Measurements from ENCODE around the gene SETDB2. TPM values are rescaled to one million over a fixed set of nuclear protein-coding genes. Genes with fewer than 3 reads are reported as not detected.

Gene SETDB2
- total RNA-seq, 1 experiment from 2014 or later: 5.2 TPM

- H3K9me3 ChIP-seq (ENCODE audit: control insufficient read depth in 1 of 2, insufficient read depth in 1 of 2, low read depth in 1 of 2, low read length in 2 of 2): no peaks in the 10 kb centered on the region
- H3K4me2 ChIP-seq (ENCODE audit: low read length): no peak overlapping the region
- no peaks in the 10 kb centered on the region for H3K27me3 ChIP-seq (ENCODE audit: insufficient read depth, low read length)
- ChIA-PET RAD21 (ENCODE audit: low non-redundant PET in 1 of 2, low total read pairs in 2 of 2, uncharacterized antibody in 2 of 2, unreplicated experiment in 2 of 2) (interaction anchor here in 1 of 2 experiments (0.6 kb wide), 1 partner anchor 505 kb away, joined by 6 read pairs; no protein-coding TSS in a partner anchor), CTCF (no interaction called here), POLR2A (no interaction called here)
- H3K9me2 ChIP-seq (ENCODE audit: insufficient read depth): no peaks in the 10 kb centered on the region
- no peak overlapping the region for H3K9ac ChIP-seq (ENCODE audit: low read length)
- no TSS peak for BruUV-seq (replicated peaks)
- H3K36me3 ChIP-seq (ENCODE audit: control insufficient read depth in 1 of 2, insufficient read depth in 2 of 2, low read length in 2 of 2): no peaks in the 10 kb centered on the region
- peaks cover 11 to 18% of the 10 kb centered on the region in 2 experiments for H3K4me1 ChIP-seq (ENCODE audit: control insufficient read depth in 1 of 2, insufficient read depth in 2 of 2, low read length in 2 of 2)
- no peak for ATAC-seq
- no peak overlapping the region for H3K27ac ChIP-seq (ENCODE audit: low read depth, low read length)
- no peak overlapping the region for H2AFZ ChIP-seq (ENCODE audit: low read depth, low read length, poor library complexity, severe bottlenecking)
- intact Hi-C loops (cut with micrococcal nuclease): loop anchor here (10.0 kb wide), 1 partner anchor 163 kb away; no protein-coding TSS in a partner anchor
- TF ChIP-seq, protein P1, sequence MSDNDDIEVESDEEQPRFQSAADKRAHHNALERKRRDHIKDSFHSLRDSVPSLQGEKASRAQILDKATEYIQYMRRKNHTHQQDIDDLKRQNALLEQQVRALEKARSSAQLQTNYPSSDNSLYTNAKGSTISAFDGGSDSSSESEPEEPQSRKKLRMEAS (IDR thresholded peaks at IDR 0.05): no peak
- TF ChIP-seq ATF3 (IDR thresholded peaks at IDR 0.05): no peak
- no peak for TF ChIP-seq POLR2A (IDR thresholded peaks at IDR 0.05; ENCODE audit: borderline replicate concordance, extremely low read depth, insufficient read depth, insufficient read length)
- TF ChIP-seq TCF7L2 (IDR thresholded peaks at IDR 0.05; ENCODE audit: borderline replicate concordance, extremely low read depth, insufficient read depth, insufficient read length): no peak
- TF ChIP-seq EGR1 (IDR thresholded peaks at IDR 0.05; ENCODE audit: low read depth): no peak
- TF ChIP-seq, protein P2, sequence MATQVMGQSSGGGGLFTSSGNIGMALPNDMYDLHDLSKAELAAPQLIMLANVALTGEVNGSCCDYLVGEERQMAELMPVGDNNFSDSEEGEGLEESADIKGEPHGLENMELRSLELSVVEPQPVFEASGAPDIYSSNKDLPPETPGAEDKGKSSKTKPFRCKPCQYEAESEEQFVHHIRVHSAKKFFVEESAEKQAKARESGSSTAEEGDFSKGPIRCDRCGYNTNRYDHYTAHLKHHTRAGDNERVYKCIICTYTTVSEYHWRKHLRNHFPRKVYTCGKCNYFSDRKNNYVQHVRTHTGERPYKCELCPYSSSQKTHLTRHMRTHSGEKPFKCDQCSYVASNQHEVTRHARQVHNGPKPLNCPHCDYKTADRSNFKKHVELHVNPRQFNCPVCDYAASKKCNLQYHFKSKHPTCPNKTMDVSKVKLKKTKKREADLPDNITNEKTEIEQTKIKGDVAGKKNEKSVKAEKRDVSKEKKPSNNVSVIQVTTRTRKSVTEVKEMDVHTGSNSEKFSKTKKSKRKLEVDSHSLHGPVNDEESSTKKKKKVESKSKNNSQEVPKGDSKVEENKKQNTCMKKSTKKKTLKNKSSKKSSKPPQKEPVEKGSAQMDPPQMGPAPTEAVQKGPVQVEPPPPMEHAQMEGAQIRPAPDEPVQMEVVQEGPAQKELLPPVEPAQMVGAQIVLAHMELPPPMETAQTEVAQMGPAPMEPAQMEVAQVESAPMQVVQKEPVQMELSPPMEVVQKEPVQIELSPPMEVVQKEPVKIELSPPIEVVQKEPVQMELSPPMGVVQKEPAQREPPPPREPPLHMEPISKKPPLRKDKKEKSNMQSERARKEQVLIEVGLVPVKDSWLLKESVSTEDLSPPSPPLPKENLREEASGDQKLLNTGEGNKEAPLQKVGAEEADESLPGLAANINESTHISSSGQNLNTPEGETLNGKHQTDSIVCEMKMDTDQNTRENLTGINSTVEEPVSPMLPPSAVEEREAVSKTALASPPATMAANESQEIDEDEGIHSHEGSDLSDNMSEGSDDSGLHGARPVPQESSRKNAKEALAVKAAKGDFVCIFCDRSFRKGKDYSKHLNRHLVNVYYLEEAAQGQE (IDR thresholded peaks at IDR 0.05; ENCODE audit: low read depth): no peak
- TF ChIP-seq RAD21 (IDR thresholded peaks at IDR 0.05; ENCODE audit: low read depth): no peak
- no peak for TF ChIP-seq EZH2 (IDR thresholded peaks at IDR 0.05)
- TF ChIP-seq CEBPB (IDR thresholded peaks at IDR 0.05; ENCODE audit: low read depth): no peak
- H3K4me3 ChIP-seq (replicated peaks in 1 of 2; ENCODE audit: low read depth in 1 of 2, low read length in 2 of 2): no peak overlapping the region
- no peaks in the 10 kb centered on the region for H4K20me1 ChIP-seq (ENCODE audit: insufficient read depth)
- no peak for DNase-seq (ENCODE audit: low read depth, low spot score)
- H3K79me2 ChIP-seq (ENCODE audit: insufficient read depth, low read length): peaks cover 9% of the 10 kb centered on the region
Measured at GRCh38 chr13:49441846-49442245, 2.2 kb upstream of the SETDB2 start.
